DOHH2 (cell line): Measurements from ENCODE around the gene SPHKAP.

Source experiments
- EZH2phosphoT487 ChIP-seq: fragments of 200-600 bp; sonication (generic); IDR thresholded peaks from 2 replicates; pipeline ENCODE4 v1.6.1; 2017; ENCODE audit warnings: borderline replicate concordance, mild to moderate bottlenecking, antibody characterized with exemption, low read length, moderate library complexity, mixed read lengths
- TF ChIP-seq, protein P1 (sequence below): fragments of 200-600 bp; sonication (generic); IDR thresholded peaks from one replicate; pipeline ENCODE4 v1.5.1; 2014; ENCODE audit warnings: antibody characterized with exemption, mild to moderate bottlenecking, low read depth, low read length; ENCODE audit not compliant: poor library complexity, severe bottlenecking

- TF ChIP-seq, protein P1, sequence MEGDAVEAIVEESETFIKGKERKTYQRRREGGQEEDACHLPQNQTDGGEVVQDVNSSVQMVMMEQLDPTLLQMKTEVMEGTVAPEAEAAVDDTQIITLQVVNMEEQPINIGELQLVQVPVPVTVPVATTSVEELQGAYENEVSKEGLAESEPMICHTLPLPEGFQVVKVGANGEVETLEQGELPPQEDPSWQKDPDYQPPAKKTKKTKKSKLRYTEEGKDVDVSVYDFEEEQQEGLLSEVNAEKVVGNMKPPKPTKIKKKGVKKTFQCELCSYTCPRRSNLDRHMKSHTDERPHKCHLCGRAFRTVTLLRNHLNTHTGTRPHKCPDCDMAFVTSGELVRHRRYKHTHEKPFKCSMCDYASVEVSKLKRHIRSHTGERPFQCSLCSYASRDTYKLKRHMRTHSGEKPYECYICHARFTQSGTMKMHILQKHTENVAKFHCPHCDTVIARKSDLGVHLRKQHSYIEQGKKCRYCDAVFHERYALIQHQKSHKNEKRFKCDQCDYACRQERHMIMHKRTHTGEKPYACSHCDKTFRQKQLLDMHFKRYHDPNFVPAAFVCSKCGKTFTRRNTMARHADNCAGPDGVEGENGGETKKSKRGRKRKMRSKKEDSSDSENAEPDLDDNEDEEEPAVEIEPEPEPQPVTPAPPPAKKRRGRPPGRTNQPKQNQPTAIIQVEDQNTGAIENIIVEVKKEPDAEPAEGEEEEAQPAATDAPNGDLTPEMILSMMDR = no peak
- no peak for TF ChIP-seq EZH2phosphoT487
Observed at GRCh38 chr2:228083131-228083530, 98.4 kb downstream of the SPHKAP start.
